ENCODE results near the gene NOC4L. TPM values are rescaled to one million over a fixed set of nuclear protein-coding genes. Genes with fewer than 3 reads are reported as not detected.

Gene NOC4L
- total RNA-seq, 1 experiment from 2014 or later = 36.5 TPM

GRCh38 chr12:132174015-132174838, 30.0 kb downstream of the NOC4L start:
- no CpG with 5 or more reads among the region's 30 CpGs for WGBS (ENCODE audit: extremely low coverage, insufficient read length, low lambda C conversion rate)
- H3K79me2 ChIP-seq (ENCODE audit: insufficient read depth, low read length) = no peaks in the 10 kb centered on the region
- peaks cover 75% of the 10 kb centered on the region for H3K27me3 Mint-ChIP-seq (ENCODE audit: low read depth)

More at GRCh38 chr12:132174015-132174838, 30.0 kb downstream of the NOC4L start:
- Histone ChIP-seq H2BK15ac (ENCODE audit: low read depth, low read length) (no peak overlapping the region), H3K18ac (ENCODE audit: insufficient read length, low read depth, low read length) (no peak overlapping the region), H2BK12ac (ENCODE audit: insufficient read length, low read depth, low read length) (no peak overlapping the region), H3K56ac (ENCODE audit: insufficient read length, low read depth, low read length) (no peak overlapping the region), H3K4me2 (ENCODE audit: insufficient read depth, insufficient read length, low read length) (no peak overlapping the region), H3T11ph (ENCODE audit: low read length) (no peak overlapping the region), H4K20me1 (ENCODE audit: control insufficient read depth, insufficient read depth, insufficient read length) (no peaks in the 10 kb centered on the region), H3K27ac (ENCODE audit: insufficient read length, low read depth, low read length) (no peak overlapping the region), H3K9me3 (ENCODE audit: control insufficient read depth, low read depth, low read length) (no peaks in the 10 kb centered on the region), H3K4me1 (ENCODE audit: insufficient read depth, low read length) (no peaks in the 10 kb centered on the region), H2BK120ac (ENCODE audit: low read depth, low read length, poor library complexity, severe bottlenecking) (no peak overlapping the region), H3K79me1 (ENCODE audit: insufficient read depth, low read depth, low read length, poor library complexity, severe bottlenecking) (no peaks in the 10 kb centered on the region), H2AK5ac (ENCODE audit: insufficient read length, low read length) (no peak overlapping the region), H4K8ac (replicated peaks; ENCODE audit: insufficient read length, low read depth, low read length) (no peak overlapping the region), H4K5ac (ENCODE audit: insufficient read length, low read depth, low read length) (no peak overlapping the region), H4K91ac (ENCODE audit: insufficient read length, low read depth, low read length) (no peak overlapping the region), H2BK5ac (ENCODE audit: insufficient read length, low read length) (no peak overlapping the region), H3K4ac (ENCODE audit: low read depth, low read length) (no peak overlapping the region), H3K23ac (ENCODE audit: insufficient read length, low read depth, low read length) (no peak overlapping the region), H3K27me3 (ENCODE audit: insufficient read depth, low read length) (no peaks in the 10 kb centered on the region; the same call in 1 of the 2 replicates), H2AFZ (ENCODE audit: low read length) (no peak overlapping the region), H3K14ac (ENCODE audit: insufficient read depth, low read length) (no peak overlapping the region), H3K9ac (ENCODE audit: extremely low read depth, insufficient read length, low read length) (no peak overlapping the region), H3K23me2 (ENCODE audit: insufficient read length, low read depth, low read length, poor library complexity, severe bottlenecking) (no peaks in the 10 kb centered on the region), H2BK20ac (ENCODE audit: low read depth, low read length, poor library complexity, severe bottlenecking) (no peak overlapping the region)
- TF ChIP-seq CTCF (conservative IDR thresholded peaks at IDR 0.05) = no peak
- Mint-ChIP-seq H3K4me1 (peaks cover 3 to 5% of the 10 kb centered on the region in 2 experiments; a peak in 3 of 4 replicates), H3K9me3 (no peaks in the 10 kb centered on the region), H3K36me3 (ENCODE audit: insufficient read depth in 1 of 3, low read depth in 3 of 3) (no peaks in the 10 kb centered on the region), H3K4me3 (no peak overlapping the region), H3K27ac (no peak overlapping the region; a peak in 1 of 7 replicates)
- DNase-seq = no peak
